Mesodermal cell (in vitro differentiated cells): Measurements from ENCODE around the gene GPX3.

Experiments
- H3K27ac ChIP-seq: 2 replicates; pipeline ENCODE4 v1.7.0; 2013; ENCODE audit warnings: mild to moderate bottlenecking, low read depth, low read length, moderate library complexity; ENCODE audit not compliant: severe bottlenecking
- H3K36me3 ChIP-seq: 2 replicates; pipeline ENCODE4 v1.7.1; 2013; ENCODE audit warnings: mild to moderate bottlenecking, low read length, moderate library complexity; ENCODE audit not compliant: control insufficient read depth, insufficient read depth
- H3K4me1 ChIP-seq: one replicate; pipeline ENCODE4 v1.7.1; 2013; ENCODE audit warnings: mild to moderate bottlenecking, low read length; ENCODE audit not compliant: insufficient read depth, control insufficient read depth, poor library complexity, severe bottlenecking
- H3K4me3 ChIP-seq: 2 replicates; pipeline ENCODE4 v1.7.0; 2013; ENCODE audit warnings: low read length, control low read depth, mild to moderate bottlenecking; ENCODE audit not compliant: insufficient read depth, poor library complexity, severe bottlenecking; ENCODE audit errors: extremely low read depth
- H3K9me3 ChIP-seq: 2 replicates; pipeline ENCODE4 v1.7.1; 2013; ENCODE audit warnings: mild to moderate bottlenecking, low read length, moderate library complexity; ENCODE audit not compliant: control insufficient read depth
- WGBS, 2 experiments: methylation state at CpG; one replicate each; pipeline ENCODE4 v1.1.5; 2013; ENCODE audit warnings: missing lambda C conversion rate in 2 of 2; ENCODE audit not compliant: insufficient coverage in 2 of 2; 5-methylcytosine and 5-hydroxymethylcytosine counted together

Gene GPX3

DNA sequence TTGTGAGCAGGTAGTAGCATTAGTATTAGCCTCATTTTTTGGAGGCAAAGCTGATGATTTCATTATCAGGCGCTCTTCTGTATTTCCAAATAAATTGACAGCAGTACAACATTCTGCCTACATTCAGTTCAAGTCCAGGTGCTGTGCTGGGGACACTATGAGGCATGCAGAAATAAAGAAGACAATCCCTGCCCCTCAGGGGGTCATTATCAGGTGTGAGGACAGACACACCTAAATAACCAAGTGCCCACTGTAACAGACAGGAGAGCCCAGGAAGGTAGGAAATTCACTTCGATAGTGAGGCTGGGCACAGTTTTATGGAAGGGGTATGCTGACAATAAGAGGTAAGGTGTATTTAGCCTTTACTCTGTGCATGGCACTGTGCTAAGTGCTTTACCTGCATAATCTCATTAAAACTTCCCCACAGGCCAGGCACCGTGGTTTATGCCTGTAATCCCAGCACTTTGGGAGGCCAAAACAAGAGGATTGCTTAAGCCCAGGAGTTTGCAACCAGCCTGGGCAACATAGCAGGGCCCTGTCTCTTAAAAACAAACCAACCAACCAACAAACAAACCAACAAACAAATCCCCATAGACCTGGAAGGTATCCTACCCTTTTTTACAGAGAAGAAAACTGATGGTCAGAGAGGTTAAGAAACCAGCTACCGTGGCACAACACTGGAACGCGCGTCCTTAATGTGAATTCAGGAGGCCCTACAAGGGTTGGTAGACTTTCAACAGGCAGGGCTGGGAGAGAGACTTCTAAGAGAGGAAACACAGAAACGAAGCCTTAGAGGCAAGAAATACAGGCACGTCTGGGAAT, 17.5 kb upstream of the GPX3 start:
- no peak overlapping the region for H3K27ac ChIP-seq
- 78 to 79% methylated on average over 6 to 7 of the region's 9 CpGs for WGBS, 2 experiments
- H3K4me1 ChIP-seq: no peaks in the 10 kb centered on the region
- H3K9me3 ChIP-seq: no peaks in the 10 kb centered on the region
- H3K4me3 ChIP-seq: no peak overlapping the region
- H3K36me3 ChIP-seq: no peaks in the 10 kb centered on the region

DNA sequence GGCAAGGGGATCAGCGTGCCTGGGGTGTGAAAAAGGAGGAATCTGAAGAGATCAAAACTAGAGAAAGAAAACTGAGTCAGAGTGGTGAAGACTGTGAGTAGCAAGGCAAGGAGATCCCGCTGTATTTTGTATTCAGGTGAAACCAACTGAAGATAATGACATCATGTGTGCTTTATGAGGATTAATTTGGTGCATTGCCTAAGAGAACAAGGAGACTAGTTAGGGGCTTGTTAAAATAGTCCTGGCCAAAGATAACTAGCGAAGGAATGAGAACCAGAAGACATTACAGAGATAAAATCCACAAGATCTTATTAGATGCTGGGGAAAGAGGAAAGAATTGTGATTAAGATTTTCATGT, 16.9 kb upstream of the GPX3 start:
- no peaks in the 10 kb centered on the region for H3K9me3 ChIP-seq
- no peak overlapping the region for H3K27ac ChIP-seq
- H3K4me3 ChIP-seq: no peak overlapping the region
- no peaks in the 10 kb centered on the region for H3K36me3 ChIP-seq
- 93 to 94% methylated on average over 3 of the region's 3 CpGs for WGBS, 2 experiments
- no peaks in the 10 kb centered on the region for H3K4me1 ChIP-seq

DNA sequence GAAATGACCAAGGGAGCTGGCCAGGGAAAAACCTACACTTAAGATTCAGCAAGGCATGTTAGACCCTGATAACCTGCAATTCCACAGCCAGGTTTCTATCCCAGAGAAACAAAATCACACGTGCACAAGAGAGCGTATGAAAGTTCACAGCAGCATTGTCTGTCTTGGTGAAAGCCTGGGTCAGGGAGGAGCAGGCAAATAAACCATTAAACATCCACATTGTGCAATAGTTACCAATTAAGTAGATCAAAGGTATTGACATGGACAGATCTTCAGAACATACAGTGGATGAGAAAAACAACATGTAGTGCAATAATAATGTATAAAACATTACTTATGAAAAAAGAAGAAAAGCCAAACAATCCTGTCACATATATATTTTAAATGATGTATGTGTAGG, 15.9 kb upstream of the GPX3 start:
- no peak overlapping the region for H3K4me3 ChIP-seq
- no peak overlapping the region for H3K27ac ChIP-seq
- H3K4me1 ChIP-seq: no peaks in the 10 kb centered on the region
- 100% methylated on average over 1 of the region's 2 CpGs; no CpG with 5 or more reads in 1 of the 2 experiments for WGBS, 2 experiments
- no peaks in the 10 kb centered on the region for H3K9me3 ChIP-seq
- H3K36me3 ChIP-seq: no peaks in the 10 kb centered on the region

DNA sequence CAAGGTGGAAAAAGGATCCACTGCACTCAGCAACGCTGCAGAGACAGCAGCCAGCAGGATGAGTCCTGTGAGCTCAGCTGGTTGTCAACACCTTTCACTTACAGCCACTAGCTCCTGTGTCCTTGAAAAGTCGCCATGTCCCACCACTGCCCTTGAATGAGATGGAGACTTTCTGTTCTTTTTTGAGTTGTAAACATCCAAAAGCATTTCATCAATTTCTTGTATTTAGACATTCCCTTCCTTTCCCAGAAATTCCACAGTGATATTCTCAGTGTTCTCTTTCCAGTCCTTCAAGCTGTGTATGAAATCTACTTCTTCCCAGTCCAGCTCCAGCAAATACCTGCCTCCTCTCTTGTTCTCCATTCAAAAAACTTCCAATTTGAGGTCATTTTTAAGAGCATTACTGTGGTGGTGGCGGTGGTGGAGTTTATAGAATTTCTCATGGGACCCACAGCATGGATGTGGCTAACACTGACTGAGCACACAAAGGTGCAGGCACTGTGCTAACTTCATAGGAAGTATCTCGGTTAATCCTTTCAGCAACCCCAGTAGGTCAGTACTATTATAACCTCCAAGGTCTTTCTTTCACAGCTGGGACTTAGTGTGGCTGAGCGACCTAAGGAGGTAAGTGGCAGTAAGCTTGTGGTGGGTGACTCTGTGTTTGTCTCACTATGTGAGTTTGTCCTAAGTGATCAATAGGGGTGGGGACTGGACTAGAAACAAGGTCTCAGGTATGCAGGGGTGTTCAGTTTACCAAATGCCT, 15.0 kb upstream of the GPX3 start:
- Histone ChIP-seq H3K4me1 (no peaks in the 10 kb centered on the region), H3K27ac (no peak overlapping the region), H3K36me3 (no peaks in the 10 kb centered on the region), H3K4me3 (no peak overlapping the region), H3K9me3 (no peaks in the 10 kb centered on the region)
- WGBS, 2 experiments: 69 to 84% methylated on average over 2 to 3 of the region's 5 CpGs

DNA sequence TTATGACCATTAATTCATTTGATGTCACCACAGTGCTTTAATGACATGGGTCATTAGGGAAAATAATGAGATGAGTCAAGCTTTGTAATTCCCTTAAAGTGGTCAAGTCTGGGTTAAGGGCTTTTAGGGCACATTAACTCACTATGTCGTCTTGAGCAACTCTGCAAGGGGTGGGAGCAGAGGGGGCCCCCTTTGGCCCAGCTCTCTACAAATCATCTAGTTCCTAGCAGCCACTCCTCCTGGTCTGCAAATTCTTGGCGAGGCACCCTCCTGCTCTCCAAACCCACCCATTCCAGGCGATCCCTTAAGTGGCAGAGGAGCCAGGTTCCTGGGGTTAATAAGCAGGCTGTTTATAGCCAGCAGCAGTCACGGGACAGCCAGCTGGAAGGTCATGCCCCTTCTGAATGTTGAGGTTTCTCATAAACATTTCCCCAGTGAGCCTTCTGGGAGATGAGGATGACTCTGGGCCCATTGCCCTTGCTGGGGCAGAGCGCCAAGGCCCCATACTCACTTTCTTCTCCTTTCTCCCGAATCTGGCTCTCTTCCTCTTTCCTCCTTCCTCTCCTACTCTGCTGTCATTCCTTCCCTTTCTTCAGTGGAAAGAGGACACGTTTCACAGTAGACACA, 14.3 kb upstream of the GPX3 start:
- 75 to 88% methylated on average over 4 to 5 of the region's 7 CpGs for WGBS, 2 experiments

DNA sequence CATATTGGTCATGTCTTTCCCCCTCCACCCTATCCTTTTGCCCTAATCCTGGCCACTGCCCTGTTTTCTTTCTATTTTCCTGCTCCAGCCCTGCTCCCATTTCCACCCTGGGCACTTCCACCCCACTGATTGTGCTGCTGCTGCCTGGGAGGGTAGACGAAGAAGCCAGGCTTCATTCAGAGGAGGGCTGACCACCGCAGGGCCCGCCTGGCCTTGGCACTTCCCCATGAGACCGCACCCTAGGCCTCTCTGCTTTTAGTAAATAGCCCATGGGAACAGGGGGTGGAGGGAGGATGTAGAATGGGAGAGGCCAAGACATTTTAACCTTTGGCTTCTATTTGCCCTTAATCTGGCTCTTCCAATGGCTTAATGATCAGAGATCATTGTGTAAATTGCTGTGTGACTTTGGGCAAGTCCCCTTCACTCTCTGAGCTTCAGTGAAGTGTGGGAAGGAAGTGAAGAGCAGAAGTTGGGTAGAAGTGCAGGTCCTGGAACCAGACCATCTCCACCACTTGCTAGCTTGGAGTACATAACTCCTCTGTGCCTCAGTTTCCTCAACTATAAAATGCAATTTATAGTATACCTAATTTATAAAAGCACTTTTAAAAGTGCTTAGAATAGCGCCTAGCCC, 13.6 kb upstream of the GPX3 start:
- Histone ChIP-seq H3K4me3 (no peak overlapping the region), H3K9me3 (no peaks in the 10 kb centered on the region), H3K36me3 (no peaks in the 10 kb centered on the region), H3K27ac (no peak overlapping the region), H3K4me1 (no peaks in the 10 kb centered on the region)
- WGBS, 2 experiments: 80 to 100% methylated on average over 2 to 4 of the region's 5 CpGs

More for the DNA sequence above, 14.3 kb upstream of the GPX3 start:
- H3K36me3 ChIP-seq: no peaks in the 10 kb centered on the region
- no peak overlapping the region for H3K4me3 ChIP-seq
- H3K27ac ChIP-seq: no peak overlapping the region
- H3K4me1 ChIP-seq: no peaks in the 10 kb centered on the region
- no peaks in the 10 kb centered on the region for H3K9me3 ChIP-seq

DNA sequence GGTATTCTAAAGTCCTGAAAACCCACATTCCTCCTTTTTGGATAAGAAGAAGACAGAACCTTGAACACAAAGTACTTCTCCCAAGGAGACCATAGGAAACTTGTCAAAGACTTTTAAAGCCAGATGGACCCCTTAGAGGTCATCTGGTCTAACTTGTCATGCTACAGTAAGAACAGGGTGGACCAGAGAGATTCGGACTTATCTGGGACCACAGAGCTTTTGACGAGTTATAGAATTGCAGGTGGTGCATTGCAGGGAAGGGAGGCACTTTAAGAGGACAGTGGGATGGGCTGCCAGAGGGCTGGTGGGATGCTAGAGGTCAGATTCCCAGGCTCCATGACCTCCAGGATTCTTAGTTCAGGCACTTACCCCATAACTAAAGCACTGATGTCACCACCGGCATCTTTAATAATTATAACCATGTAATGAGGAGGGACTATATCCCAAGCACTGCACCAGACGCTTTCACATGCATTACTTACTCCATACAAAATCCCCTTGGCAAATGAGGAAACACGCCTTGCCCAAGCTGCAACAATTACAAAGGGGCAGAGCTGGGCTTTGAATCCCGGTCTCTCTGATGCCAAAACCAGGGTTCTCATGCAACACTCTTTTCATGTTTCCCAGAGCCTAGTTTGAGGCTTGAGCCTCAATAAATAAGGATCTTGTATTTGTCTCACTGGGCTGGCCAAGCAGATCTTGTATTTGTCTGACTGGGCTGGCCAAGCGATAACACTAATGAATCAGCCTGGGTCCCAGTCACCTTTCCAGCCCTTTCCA, 12.8 kb upstream of the GPX3 start:
- no peak overlapping the region for H3K27ac ChIP-seq
- no peaks in the 10 kb centered on the region for H3K36me3 ChIP-seq
- no peaks in the 10 kb centered on the region for H3K4me1 ChIP-seq
- whole genome bisulfite sequencing, 2 experiments: 77 to 93% methylated on average over 3 to 6 of the region's 7 CpGs
- no peak overlapping the region for H3K4me3 ChIP-seq
- no peaks in the 10 kb centered on the region for H3K9me3 ChIP-seq

DNA sequence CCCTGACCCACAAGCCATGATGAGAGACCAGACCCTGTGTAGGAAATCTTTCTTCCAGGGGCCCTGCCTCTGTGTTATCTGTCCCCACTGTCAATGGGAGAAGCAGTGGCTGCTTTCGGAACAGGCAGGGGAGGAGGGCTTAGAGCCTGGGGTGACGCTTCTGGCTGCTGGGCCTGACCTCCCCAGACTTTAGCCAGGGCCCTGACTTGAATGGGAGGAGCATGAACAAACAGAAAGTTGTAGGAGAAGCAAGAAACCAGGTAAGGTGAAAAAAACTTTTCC, 12.2 kb upstream of the GPX3 start:
- H3K4me1 ChIP-seq: no peaks in the 10 kb centered on the region
- no peak overlapping the region for H3K27ac ChIP-seq
- no peaks in the 10 kb centered on the region for H3K36me3 ChIP-seq
- H3K4me3 ChIP-seq: no peak overlapping the region
- 92% methylated on average over 2 of the region's 2 CpGs; no CpG with 5 or more reads in 1 of the 2 experiments for WGBS, 2 experiments
- H3K9me3 ChIP-seq: no peaks in the 10 kb centered on the region

DNA sequence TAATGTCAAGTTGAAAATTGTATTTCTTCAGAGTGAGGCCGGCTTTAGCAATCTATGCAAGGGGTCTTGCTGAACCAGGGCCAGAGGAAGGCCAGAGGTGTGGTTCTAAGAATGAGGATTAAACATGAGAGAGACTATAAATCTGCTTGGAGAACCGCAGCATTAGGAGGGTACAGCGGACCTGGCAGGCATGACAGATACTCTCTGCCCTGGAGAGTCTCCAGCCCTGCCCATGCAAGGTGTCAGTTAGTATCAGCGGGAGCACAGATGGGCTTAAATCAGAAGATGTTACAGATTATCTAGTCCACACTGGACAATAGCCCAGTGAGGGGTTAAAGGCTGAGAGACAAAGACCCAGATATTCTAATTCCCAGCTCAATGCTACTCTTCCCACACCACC, 11.5 kb upstream of the GPX3 start:
- Histone ChIP-seq H3K27ac (no peak overlapping the region), H3K4me1 (no peaks in the 10 kb centered on the region), H3K4me3 (no peak overlapping the region), H3K36me3 (no peaks in the 10 kb centered on the region), H3K9me3 (no peaks in the 10 kb centered on the region)
- WGBS, 2 experiments: 91 to 96% methylated on average over 3 to 4 of the region's 4 CpGs

DNA sequence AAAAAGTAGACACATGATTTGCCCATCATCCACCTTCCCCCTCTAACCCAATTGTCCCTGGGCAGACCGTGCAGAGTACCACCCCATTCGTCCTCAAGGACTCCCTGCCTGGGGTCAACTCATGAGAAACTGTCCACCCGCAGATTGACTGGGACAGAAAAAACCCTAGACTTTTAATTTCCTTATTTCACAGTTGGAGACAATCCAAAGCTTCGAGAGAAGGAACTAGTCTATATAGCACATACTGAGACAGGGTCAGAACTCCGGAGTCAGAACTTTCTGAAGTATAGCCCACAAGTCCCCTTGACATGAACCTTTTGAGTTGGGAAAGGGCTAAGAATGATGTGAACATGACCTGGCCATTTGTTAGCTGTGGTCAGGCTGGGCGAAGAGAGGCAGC, 7.5 kb upstream of the GPX3 start:
- no peaks in the 10 kb centered on the region for H3K9me3 ChIP-seq
- 87 to 93% methylated on average over 4 to 5 of the region's 6 CpGs for WGBS, 2 experiments
- H3K4me1 ChIP-seq: no peaks in the 10 kb centered on the region
- H3K27ac ChIP-seq: no peak overlapping the region
- no peaks in the 10 kb centered on the region for H3K36me3 ChIP-seq
- H3K4me3 ChIP-seq: no peak overlapping the region
